Measurements from ENCODE around the gene SH3BP5. TPM values are rescaled to one million over a fixed set of nuclear protein-coding genes. Genes with fewer than 3 reads are reported as not detected.

Gene SH3BP5
- total RNA-seq, 2 donors from 2014 or later: 13.3 to 71.6 TPM

- TF ChIP-seq CTCF (IDR thresholded peaks at IDR 0.05) (no peak), POLR2AphosphoS5 (IDR thresholded peaks at IDR 0.05) (no peak), POLR2A (IDR thresholded peaks at IDR 0.05) (no peak)
- intact Hi-C loops (cut with DNase I): no loop called here
- Histone ChIP-seq H3K27ac (no peak overlapping the region), H3K27me3 (replicated peaks; ENCODE audit: insufficient read depth) (no peaks in the 10 kb centered on the region), H3K4me1 (replicated peaks) (no peaks in the 10 kb centered on the region), H3K4me3 (no peak overlapping the region), H3K9me3 (no peaks in the 10 kb centered on the region), H3K36me3 (peaks cover 0 to 10% of the 10 kb centered on the region in 2 donors)
- WGBS: 66% methylated on average over 8 of the region's 8 CpGs
- no peak for DNase-seq (ENCODE audit: low spot score)
These were observed 112.3 kb downstream of the SH3BP5 start for GRCh38 chr3:15220056-15220455.

- intact Hi-C loops (cut with DNase I): no loop called here
- H3K27me3 ChIP-seq (replicated peaks; ENCODE audit: insufficient read depth): no peaks in the 10 kb centered on the region
- no peak overlapping the region for H3K27ac ChIP-seq
These were observed 113.7 kb downstream of the SH3BP5 start for GRCh38 chr3:15218689-15219088.

GRCh38 chr3:15217841-15218267 lies 114.5 kb downstream of the SH3BP5 start:
- Histone ChIP-seq H3K9me3 (no peaks in the 10 kb centered on the region), H3K4me3 (no peak overlapping the region), H3K36me3 (peaks cover 0 to 10% of the 10 kb centered on the region in 2 donors), H3K27ac (no peak overlapping the region), H3K4me1 (replicated peaks) (no peaks in the 10 kb centered on the region), H3K27me3 (replicated peaks; ENCODE audit: insufficient read depth) (no peaks in the 10 kb centered on the region)
- TF ChIP-seq CTCF (IDR thresholded peaks at IDR 0.05): no peak
- no peak for TF ChIP-seq POLR2AphosphoS5 (IDR thresholded peaks at IDR 0.05)
- no peak for TF ChIP-seq POLR2A (IDR thresholded peaks at IDR 0.05)
- intact Hi-C loops (cut with DNase I): no loop called here
- 90% methylated on average over 2 of the region's 2 CpGs for WGBS
- DNase-seq (ENCODE audit: low spot score): no peak

More at GRCh38 chr3:15218689-15219088, 113.7 kb downstream of the SH3BP5 start:
- DNase-seq (ENCODE audit: low spot score): no peak
- H3K4me3 ChIP-seq: no peak overlapping the region
- TF ChIP-seq POLR2A (IDR thresholded peaks at IDR 0.05): no peak
- TF ChIP-seq CTCF (IDR thresholded peaks at IDR 0.05): no peak
- no peak for TF ChIP-seq POLR2AphosphoS5 (IDR thresholded peaks at IDR 0.05)
- no peaks in the 10 kb centered on the region for H3K4me1 ChIP-seq (replicated peaks)
- peaks cover 0 to 10% of the 10 kb centered on the region in 2 donors for H3K36me3 ChIP-seq
- H3K9me3 ChIP-seq: no peaks in the 10 kb centered on the region

GRCh38 chr3:15217011-15217671 lies 115.2 kb downstream of the SH3BP5 start:
- Histone ChIP-seq H3K9me3 (no peaks in the 10 kb centered on the region), H3K4me3 (no peak overlapping the region), H3K4me1 (replicated peaks) (no peaks in the 10 kb centered on the region), H3K36me3 (peaks cover 0 to 10% of the 10 kb centered on the region in 2 donors), H3K27ac (no peak overlapping the region), H3K27me3 (replicated peaks; ENCODE audit: insufficient read depth) (no peaks in the 10 kb centered on the region)
- TF ChIP-seq POLR2A (IDR thresholded peaks at IDR 0.05) (no peak), POLR2AphosphoS5 (IDR thresholded peaks at IDR 0.05) (no peak), CTCF (IDR thresholded peaks at IDR 0.05) (no peak)
- intact Hi-C loops (cut with DNase I): no loop called here
- 91% methylated on average over 4 of the region's 4 CpGs for WGBS
- no peak for DNase-seq (ENCODE audit: low spot score)

- 92% methylated on average over 1 of the region's 1 CpG for whole genome bisulfite sequencing
- Histone ChIP-seq H3K27me3 (replicated peaks; ENCODE audit: insufficient read depth) (no peaks in the 10 kb centered on the region), H3K4me1 (replicated peaks) (no peaks in the 10 kb centered on the region), H3K9me3 (no peaks in the 10 kb centered on the region), H3K27ac (no peak overlapping the region), H3K4me3 (no peak overlapping the region), H3K36me3 (peaks cover 0 to 10% of the 10 kb centered on the region in 2 donors)
- intact Hi-C loops (cut with DNase I): no loop called here
- no peak for DNase-seq (ENCODE audit: low spot score)
- no peak for TF ChIP-seq CTCF (IDR thresholded peaks at IDR 0.05)
- TF ChIP-seq POLR2A (IDR thresholded peaks at IDR 0.05): no peak
- TF ChIP-seq POLR2AphosphoS5 (IDR thresholded peaks at IDR 0.05): no peak
These were observed 115.9 kb downstream of the SH3BP5 start for GRCh38 chr3:15216501-15216900.
